ENCODE measurements around the gene MALAT1.

The MALAT1 gene

DNA sequence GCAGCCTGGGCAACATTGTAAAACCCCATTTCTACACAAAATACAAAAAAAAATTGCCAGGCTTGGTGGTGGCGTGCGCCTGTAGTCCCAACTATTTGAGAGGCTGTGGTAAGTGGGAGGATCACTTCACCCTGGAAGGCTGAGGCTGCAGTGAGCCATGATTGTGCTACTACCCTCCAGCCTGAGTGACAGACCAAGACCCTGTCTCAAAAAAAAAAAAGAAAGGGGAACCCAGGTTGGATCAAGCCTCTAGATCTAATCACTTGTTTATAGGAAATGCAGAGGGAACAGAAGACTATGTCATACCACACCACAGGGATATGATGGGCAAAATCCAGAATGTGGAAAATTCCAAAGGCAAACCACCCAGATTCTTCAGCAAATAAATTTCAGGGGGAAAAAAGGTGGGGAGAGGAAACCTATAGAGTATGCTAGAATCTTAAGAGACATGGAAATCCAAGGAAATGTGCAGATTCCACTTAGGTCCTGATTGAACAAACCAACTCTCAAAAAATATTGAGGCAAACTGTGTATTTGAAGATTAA, 16.5 kb upstream of the MALAT1 start:
- Histone ChIP-seq H3K9me3 (replicated peaks; ENCODE audit: insufficient read depth, low read length) (no peaks in the 10 kb centered on the region), H2AFZ (ENCODE audit: low read length) (no peak overlapping the region), H3F3A (ENCODE audit: insufficient read depth, low read length) (peaks cover 12% of the 10 kb centered on the region; the same call in 1 of the 2 replicates), H3K27me3 (replicated peaks; ENCODE audit: insufficient read depth, low read length) (no peaks in the 10 kb centered on the region), H3K9ac (ENCODE audit: low read length) (no peak overlapping the region), H3K27ac (ENCODE audit: low read length) (no peak overlapping the region), H3K4me2 (ENCODE audit: low read depth, low read length) (no peak overlapping the region), H3K9me2 (replicated peaks; ENCODE audit: insufficient read depth, low read length) (no peaks in the 10 kb centered on the region), H3K4me1 (ENCODE audit: low read length) (peaks cover 13% of the 10 kb centered on the region), H3K4me3 (ENCODE audit: low read length) (no peak overlapping the region), H3K79me2 (ENCODE audit: low read length) (peaks cover 10% of the 10 kb centered on the region), H4K20me1 (ENCODE audit: insufficient read depth, low read length) (no peaks in the 10 kb centered on the region), H3K36me3 (replicated peaks; ENCODE audit: insufficient read depth, low read length) (no peaks in the 10 kb centered on the region)
- no peak for DNase-seq
- TF ChIP-seq EZH2phosphoT487 (IDR thresholded peaks at IDR 0.05; ENCODE audit: low read length) (no peak), EZH2 (optimal IDR thresholded peaks at IDR 0.05; ENCODE audit: low read depth, low read length) (no peak)
- TF ChIP-seq, protein P1, sequence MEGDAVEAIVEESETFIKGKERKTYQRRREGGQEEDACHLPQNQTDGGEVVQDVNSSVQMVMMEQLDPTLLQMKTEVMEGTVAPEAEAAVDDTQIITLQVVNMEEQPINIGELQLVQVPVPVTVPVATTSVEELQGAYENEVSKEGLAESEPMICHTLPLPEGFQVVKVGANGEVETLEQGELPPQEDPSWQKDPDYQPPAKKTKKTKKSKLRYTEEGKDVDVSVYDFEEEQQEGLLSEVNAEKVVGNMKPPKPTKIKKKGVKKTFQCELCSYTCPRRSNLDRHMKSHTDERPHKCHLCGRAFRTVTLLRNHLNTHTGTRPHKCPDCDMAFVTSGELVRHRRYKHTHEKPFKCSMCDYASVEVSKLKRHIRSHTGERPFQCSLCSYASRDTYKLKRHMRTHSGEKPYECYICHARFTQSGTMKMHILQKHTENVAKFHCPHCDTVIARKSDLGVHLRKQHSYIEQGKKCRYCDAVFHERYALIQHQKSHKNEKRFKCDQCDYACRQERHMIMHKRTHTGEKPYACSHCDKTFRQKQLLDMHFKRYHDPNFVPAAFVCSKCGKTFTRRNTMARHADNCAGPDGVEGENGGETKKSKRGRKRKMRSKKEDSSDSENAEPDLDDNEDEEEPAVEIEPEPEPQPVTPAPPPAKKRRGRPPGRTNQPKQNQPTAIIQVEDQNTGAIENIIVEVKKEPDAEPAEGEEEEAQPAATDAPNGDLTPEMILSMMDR (IDR thresholded peaks at IDR 0.05; ENCODE audit: low read length) = no peak

DNA sequence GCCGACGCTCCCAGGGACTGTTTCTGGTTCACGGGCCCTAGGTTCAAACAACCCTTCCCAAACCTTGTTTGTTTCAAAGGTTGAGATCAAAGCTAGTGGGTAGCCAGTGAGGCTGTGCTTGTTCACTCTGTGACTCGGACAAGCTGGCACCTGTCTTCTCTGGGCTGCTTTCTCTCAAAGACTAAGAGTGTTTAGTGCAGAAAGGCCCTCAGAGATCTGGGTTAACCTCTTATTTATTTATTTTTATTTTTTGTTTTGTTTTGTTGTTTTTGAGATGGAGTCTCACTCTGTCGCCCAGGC, 13.0 kb upstream of the MALAT1 start:
- H3K4me2 ChIP-seq (ENCODE audit: low read depth, low read length) = no peak overlapping the region
- no peaks in the 10 kb centered on the region for H3K9me2 ChIP-seq (replicated peaks; ENCODE audit: insufficient read depth, low read length)
- DNase-seq = no peak
- no peak overlapping the region for H3K27ac ChIP-seq (ENCODE audit: low read length)
- no peaks in the 10 kb centered on the region for H3K36me3 ChIP-seq (replicated peaks; ENCODE audit: insufficient read depth, low read length)
- H3K27me3 ChIP-seq (replicated peaks; ENCODE audit: insufficient read depth, low read length) = no peaks in the 10 kb centered on the region
- TF ChIP-seq, protein P1 (IDR thresholded peaks at IDR 0.05; ENCODE audit: low read length) = no peak
- no peak for TF ChIP-seq EZH2phosphoT487 (IDR thresholded peaks at IDR 0.05; ENCODE audit: low read length)
- no peak for TF ChIP-seq EZH2 (optimal IDR thresholded peaks at IDR 0.05; ENCODE audit: low read depth, low read length)
- H3K9me3 ChIP-seq (replicated peaks; ENCODE audit: insufficient read depth, low read length) = no peaks in the 10 kb centered on the region
- peaks cover 26% of the 10 kb centered on the region for H3K4me1 ChIP-seq (ENCODE audit: low read length)
- no peaks in the 10 kb centered on the region for H4K20me1 ChIP-seq (ENCODE audit: insufficient read depth, low read length)
- no peak overlapping the region for H2AFZ ChIP-seq (ENCODE audit: low read length)
- no peak overlapping the region for H3K9ac ChIP-seq (ENCODE audit: low read length)
- H3K4me3 ChIP-seq (ENCODE audit: low read length) = no peak overlapping the region
- no peaks in the 10 kb centered on the region for H3K79me2 ChIP-seq (ENCODE audit: low read length)
- peaks cover 13% of the 10 kb centered on the region; the same call in 1 of the 2 replicates for H3F3A ChIP-seq (ENCODE audit: insufficient read depth, low read length)

DNA sequence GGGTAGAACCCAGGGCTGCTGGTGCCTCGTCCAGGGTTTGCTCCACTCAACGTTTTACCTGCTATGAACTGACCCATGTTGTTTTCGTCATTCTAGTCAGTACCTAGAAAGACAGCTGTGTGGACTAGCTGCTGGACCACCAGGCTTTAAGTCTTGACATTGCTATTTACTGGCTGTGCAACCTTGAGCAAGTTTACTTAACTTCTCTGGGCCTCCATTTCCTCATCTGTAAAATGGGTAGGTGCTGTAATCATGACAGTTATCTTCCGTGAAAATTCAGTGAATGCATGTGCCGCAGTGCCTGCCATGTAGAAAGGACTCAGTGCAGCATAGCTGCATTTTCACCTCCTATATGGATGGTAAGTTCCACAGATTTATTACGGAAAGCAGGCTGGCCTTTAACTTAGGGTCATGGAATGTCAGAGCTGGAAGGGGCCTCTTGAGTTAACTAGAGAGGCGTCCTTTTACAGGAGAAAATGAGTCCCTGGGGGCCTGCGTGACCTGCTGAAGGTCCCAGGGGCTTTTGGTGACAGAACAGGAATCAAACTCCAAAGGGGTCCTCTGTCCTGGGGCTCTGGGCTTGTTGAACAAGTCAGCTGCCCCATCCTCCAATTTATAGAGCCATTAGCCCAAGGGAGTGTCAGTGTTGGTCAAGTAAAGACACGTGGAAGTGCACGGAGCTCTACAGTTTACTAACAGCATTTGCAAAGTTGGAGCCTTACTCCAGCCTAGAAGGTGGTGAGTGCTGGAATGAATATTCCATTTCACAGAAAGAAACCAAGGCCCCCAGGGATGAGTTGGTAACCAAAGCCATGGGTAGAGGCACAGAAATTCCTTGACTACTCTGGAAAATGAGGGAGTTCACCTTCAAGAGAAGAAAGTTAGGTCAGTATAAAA, 12.0 kb upstream of the MALAT1 start:
- Histone ChIP-seq H3K9ac (ENCODE audit: low read length) (peak overlapping the region; percentile 20; the same call in 1 of the 2 replicates), H3K4me2 (ENCODE audit: low read depth, low read length) (peak overlapping the region; percentile 81; the same call in 1 of the 2 replicates), H3K27ac (ENCODE audit: low read length) (peak overlapping the region; percentile 91), H3K9me3 (replicated peaks; ENCODE audit: insufficient read depth, low read length) (no peaks in the 10 kb centered on the region), H3F3A (ENCODE audit: insufficient read depth, low read length) (peaks cover 13% of the 10 kb centered on the region; the same call in 1 of the 2 replicates), H3K4me3 (ENCODE audit: low read length) (no peak overlapping the region), H3K4me1 (ENCODE audit: low read length) (peaks cover 26% of the 10 kb centered on the region), H3K79me2 (ENCODE audit: low read length) (no peaks in the 10 kb centered on the region), H3K27me3 (replicated peaks; ENCODE audit: insufficient read depth, low read length) (no peaks in the 10 kb centered on the region), H3K9me2 (replicated peaks; ENCODE audit: insufficient read depth, low read length) (no peaks in the 10 kb centered on the region), H2AFZ (ENCODE audit: low read length) (0 out of 2 replicates have a peak overlapping the region, but pooled peaks have one; percentile 19), H3K36me3 (replicated peaks; ENCODE audit: insufficient read depth, low read length) (no peaks in the 10 kb centered on the region), H4K20me1 (ENCODE audit: insufficient read depth, low read length) (no peaks in the 10 kb centered on the region)
- TF ChIP-seq, protein P1 (IDR thresholded peaks at IDR 0.05; ENCODE audit: low read length) = no peak
- TF ChIP-seq EZH2 (optimal IDR thresholded peaks at IDR 0.05; ENCODE audit: low read depth, low read length) = no peak
- TF ChIP-seq EZH2phosphoT487 (IDR thresholded peaks at IDR 0.05; ENCODE audit: low read length) = no peak
- no peak for DNase-seq

Data from MM.1S (cell line).